Measurements from ENCODE around the gene B4GALNT3. TPM values are rescaled to one million over a fixed set of nuclear protein-coding genes. Genes with fewer than 3 reads are reported as not detected.
A peak's percentile ranks its signal among the peaks of the same experiment; 100 is the strongest.

B4GALNT3 gene
- total and polyA plus RNA-seq, 7 donors: 0.21 to 4.0 (median 0.57) TPM

DNA sequence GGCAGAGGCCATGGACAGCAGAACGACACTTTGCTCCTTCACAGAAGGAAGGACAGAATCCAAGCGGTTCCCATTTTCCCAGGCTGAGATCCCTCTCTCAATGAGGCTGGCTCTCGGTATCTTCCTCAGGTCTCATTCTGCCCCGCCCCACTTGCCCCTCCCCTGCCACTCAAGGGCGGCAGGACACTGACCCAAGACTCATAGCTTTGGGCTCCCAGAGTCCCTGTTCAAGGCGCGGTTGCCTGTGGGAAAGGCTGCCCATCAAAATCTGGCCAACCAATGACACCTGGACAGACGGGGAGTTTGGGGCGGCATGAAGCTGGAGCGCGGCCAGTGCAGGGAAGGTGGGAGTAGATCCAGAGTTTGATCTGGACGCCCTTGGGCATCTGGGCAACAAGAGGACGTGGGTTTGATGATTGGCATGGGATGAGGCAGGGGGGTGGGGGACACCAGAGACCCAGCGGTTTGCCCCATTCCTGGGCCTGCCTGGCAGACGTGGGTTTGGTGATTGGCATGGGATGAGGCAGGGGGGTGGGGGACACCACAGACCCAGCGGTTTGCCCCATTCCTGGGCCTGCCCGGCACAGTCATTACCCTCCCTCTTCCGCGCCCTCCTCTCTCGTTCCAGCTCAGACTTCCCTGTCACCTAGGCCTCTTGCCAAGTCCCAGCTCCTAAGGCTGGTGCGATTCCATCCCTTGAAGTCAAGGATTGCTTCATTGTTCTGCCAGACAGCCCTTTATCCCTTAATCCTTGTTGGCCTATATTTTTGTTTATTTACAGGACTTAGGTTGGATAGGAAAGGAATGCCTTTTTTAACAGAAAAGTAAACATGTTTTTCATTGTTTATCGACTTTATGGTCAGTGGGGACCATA, 111.4 kb downstream of the B4GALNT3 start:
- no peaks in the 10 kb centered on the region for H3K9me3 ChIP-seq
- ATAC-seq (peak; percentile 60 to 73 (median 70)), DNase-seq (peak; percentile 82 to 89)
- peak overlapping the region; percentile 95 for H3K27ac ChIP-seq
- no peaks in the 10 kb centered on the region for H3K27me3 ChIP-seq (ENCODE audit: insufficient read depth in 3 of 3, low read length in 2 of 3)
- no peaks in the 10 kb centered on the region for H3K36me3 ChIP-seq (ENCODE audit: insufficient read depth in 1 of 2, low read depth in 1 of 2)
- H3K4me1 ChIP-seq: peaks cover 24% of the 10 kb centered on the region
- H3K4me3 ChIP-seq: peak overlapping the region; percentile 79
- intact Hi-C loops (cut with DNase I): loop anchor here (2.0 to 5.0 kb wide), 4 partner anchors 182 to 378 kb away; partner anchors contain the start of genes RAD52 (in 1 of the 2) and WNK1 (in 1 of the 2)
- TF ChIP-seq, protein P1, sequence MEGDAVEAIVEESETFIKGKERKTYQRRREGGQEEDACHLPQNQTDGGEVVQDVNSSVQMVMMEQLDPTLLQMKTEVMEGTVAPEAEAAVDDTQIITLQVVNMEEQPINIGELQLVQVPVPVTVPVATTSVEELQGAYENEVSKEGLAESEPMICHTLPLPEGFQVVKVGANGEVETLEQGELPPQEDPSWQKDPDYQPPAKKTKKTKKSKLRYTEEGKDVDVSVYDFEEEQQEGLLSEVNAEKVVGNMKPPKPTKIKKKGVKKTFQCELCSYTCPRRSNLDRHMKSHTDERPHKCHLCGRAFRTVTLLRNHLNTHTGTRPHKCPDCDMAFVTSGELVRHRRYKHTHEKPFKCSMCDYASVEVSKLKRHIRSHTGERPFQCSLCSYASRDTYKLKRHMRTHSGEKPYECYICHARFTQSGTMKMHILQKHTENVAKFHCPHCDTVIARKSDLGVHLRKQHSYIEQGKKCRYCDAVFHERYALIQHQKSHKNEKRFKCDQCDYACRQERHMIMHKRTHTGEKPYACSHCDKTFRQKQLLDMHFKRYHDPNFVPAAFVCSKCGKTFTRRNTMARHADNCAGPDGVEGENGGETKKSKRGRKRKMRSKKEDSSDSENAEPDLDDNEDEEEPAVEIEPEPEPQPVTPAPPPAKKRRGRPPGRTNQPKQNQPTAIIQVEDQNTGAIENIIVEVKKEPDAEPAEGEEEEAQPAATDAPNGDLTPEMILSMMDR (IDR thresholded peaks at IDR 0.05): no peak
- 23 to 44% (median 24%) methylated on average over 22 of the region's 22 CpGs for WGBS, 3 donors

DNA sequence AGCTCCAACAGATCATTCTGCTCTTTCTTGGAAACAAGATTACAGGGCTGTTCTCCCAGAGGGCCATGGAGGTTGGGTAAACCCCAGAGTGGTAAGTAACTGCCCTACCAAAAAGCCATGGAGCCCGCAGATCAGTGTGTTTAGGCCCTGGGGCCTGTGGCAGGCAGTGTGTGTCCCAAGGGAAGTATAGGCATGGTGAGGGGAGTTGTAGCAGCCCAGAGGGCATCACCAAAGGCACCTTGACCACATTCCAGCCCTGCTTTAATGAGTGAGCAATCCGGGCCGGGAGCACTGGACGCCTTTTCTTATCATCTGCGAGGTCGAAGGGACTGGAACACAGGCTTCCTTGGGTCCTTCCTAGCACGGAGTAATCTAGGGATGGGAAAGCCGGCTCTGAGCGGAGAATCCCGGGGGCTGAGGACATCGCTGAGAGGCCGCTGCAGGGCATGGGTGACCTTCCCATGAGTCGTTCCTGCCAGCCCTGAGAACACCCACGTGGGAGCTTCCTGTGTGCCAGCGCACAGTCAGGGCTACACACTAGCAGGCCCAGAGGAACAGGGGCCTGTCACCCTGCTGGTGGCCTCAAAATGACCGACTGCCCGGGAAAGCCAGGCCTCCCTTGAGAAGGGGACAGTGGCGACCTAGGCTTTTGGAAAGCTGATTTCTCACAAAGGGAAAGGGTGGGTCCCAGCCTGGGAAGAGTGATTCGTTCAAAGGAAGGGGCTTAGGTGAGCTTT, 112.2 kb downstream of the B4GALNT3 start:
- Histone ChIP-seq H3K27ac (peak overlapping the region; percentile 95), H3K27me3 (ENCODE audit: insufficient read depth in 3 of 3, low read length in 2 of 3) (no peaks in the 10 kb centered on the region), H3K4me3 (peak overlapping the region; percentile 79), H3K4me1 (peaks cover 29% of the 10 kb centered on the region), H3K9me3 (no peaks in the 10 kb centered on the region), H3K36me3 (ENCODE audit: insufficient read depth in 1 of 2, low read depth in 1 of 2) (no peaks in the 10 kb centered on the region)
- DNase-seq: peak; percentile 63 to 83
- intact Hi-C loops (cut with DNase I): loop anchor here (2.0 to 5.0 kb wide), 4 partner anchors 181 to 377 kb away; partner anchors contain the start of genes RAD52 (in 1 of the 2) and WNK1 (in 1 of the 2)
- WGBS, 3 donors: 40 to 58% (median 55%) methylated on average over 19 of the region's 19 CpGs
- TF ChIP-seq, protein P1 (IDR thresholded peaks at IDR 0.05): no peak
- ATAC-seq: peak in 3 of 4 donors; percentile 32 to 51 (median 44)

DNA sequence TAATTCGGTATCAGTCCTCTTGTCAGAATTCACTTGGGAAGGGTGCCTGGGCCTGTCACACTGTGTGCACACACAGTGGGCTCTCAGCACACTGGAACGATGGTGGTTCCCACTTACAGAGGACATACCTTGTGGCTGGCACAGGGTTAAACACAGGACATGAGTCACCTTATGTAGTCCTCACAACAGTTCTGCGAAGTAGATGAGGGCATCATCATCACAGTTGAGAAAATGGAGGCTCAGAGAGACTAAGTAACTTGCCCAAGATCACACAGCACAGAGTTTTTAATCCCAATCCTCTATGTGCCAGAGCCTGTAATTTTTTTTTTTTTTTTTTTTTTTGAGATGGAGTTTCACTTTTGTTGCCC, 112.8 kb downstream of the B4GALNT3 start:
- ATAC-seq (no peak), DNase-seq (no peak)
- 81 to 90% (median 88%) methylated on average over 3 of the region's 3 CpGs for WGBS, 3 donors
- peak overlapping the region; percentile 95 for H3K27ac ChIP-seq
- peaks cover 29% of the 10 kb centered on the region for H3K4me1 ChIP-seq
- no peaks in the 10 kb centered on the region for H3K27me3 ChIP-seq (ENCODE audit: insufficient read depth in 3 of 3, low read length in 2 of 3)
- H3K4me3 ChIP-seq: no peak overlapping the region
- no peaks in the 10 kb centered on the region for H3K9me3 ChIP-seq
- TF ChIP-seq, protein P1 (IDR thresholded peaks at IDR 0.05): no peak
- H3K36me3 ChIP-seq (ENCODE audit: insufficient read depth in 1 of 2, low read depth in 1 of 2): no peaks in the 10 kb centered on the region
- intact Hi-C loops (cut with DNase I): loop anchor here in 1 of 2 donors (5.0 kb wide), 1 partner anchor 240 kb away; no protein-coding TSS in a partner anchor

DNA sequence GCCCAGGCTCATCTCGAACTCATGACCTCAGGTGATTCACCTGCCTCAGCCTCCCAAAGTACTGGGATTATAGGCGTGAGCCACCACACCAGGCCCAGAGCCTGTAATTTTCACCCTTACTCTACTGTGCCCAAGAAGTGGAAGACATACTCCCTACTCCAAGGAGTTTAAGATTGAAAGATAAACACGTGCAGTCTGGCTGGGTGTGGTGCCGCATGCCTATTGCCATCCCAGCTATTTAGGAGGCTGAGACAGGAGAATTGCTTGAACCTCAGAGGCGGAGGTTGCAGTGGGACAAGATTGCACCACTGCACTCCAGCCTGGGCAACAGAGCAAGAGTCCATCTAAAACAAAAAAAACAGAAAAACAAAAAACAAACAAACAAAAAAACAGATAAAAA, 113.5 kb downstream of the B4GALNT3 start:
- H3K27ac ChIP-seq: no peak overlapping the region
- ATAC-seq: no peak
- H3K4me3 ChIP-seq: no peak overlapping the region
- DNase-seq: no peak
- intact Hi-C loops (cut with DNase I): loop anchor here in 1 of 2 donors (5.0 kb wide), 1 partner anchor 239 kb away; no protein-coding TSS in a partner anchor
- H3K27me3 ChIP-seq (ENCODE audit: insufficient read depth in 3 of 3, low read length in 2 of 3): no peaks in the 10 kb centered on the region
- 90 to 94% (median 90%) methylated on average over 5 of the region's 5 CpGs for WGBS, 3 donors
- no peaks in the 10 kb centered on the region for H3K9me3 ChIP-seq
- TF ChIP-seq, protein P1 (IDR thresholded peaks at IDR 0.05): no peak
- peaks cover 29% of the 10 kb centered on the region for H3K4me1 ChIP-seq
- H3K36me3 ChIP-seq (ENCODE audit: insufficient read depth in 1 of 2, low read depth in 1 of 2): no peaks in the 10 kb centered on the region
